HCT116 (cell line): Measurements from ENCODE around the gene METTL2A. TPM values are rescaled to one million over a fixed set of nuclear protein-coding genes. Genes with fewer than 3 reads are reported as not detected.
"Not testable (repeated sequence)": the region's sequence is repeated elsewhere in the genome, so short reads cannot be mapped to it uniquely, and the experiment has no call there.

Source experiments
- ATAC-seq: fragments of 200-7000 bp; cut with Tn5 transposase; 2 replicates; pipeline ENCODE4 v1.9.1; 2020; ENCODE audit warnings: mild to moderate bottlenecking, moderate library complexity
- BruUV-seq: library from RNA; stranded (reverse); fragments of 400-500 nt; replicated peaks from 2 replicates; lab custom pipeline; 2021; lab: Mats Ljungman, UMichigan
- CTCF ChIA-PET: fragments of 300-600 bp; sonication (Branson Sonifier 250); formaldehyde crosslinking; loops from one replicate; lab custom pipeline; 2021; ENCODE audit warnings: antibody characterized with exemption; lab: Charles Lee
- POLR2A ChIA-PET: fragments of 300-600, 350-600 bp; sonication (Branson Sonifier 250); formaldehyde crosslinking; loops from one replicate; lab custom pipeline; 2021; ENCODE audit warnings: antibody characterized with exemption; lab: Charles Lee
- RAD21 ChIA-PET, 2 experiments: fragments of 300-600 bp; sonication (Branson Sonifier 250); formaldehyde crosslinking; loops; one replicate each; lab custom pipeline; 2023; ENCODE audit warnings: low total read pairs in 2 of 2; ENCODE audit not compliant: uncharacterized antibody in 2 of 2, unreplicated experiment in 2 of 2, low non-redundant PET in 1 of 2; lab: Charles Lee
- DNase-seq: peaks from one replicate; pipeline ENCODE4 v3.0.0-alpha.2; 2010; ENCODE audit warnings: low read depth, low spot score
- H2AFZ ChIP-seq: fragments of 200-600 bp; shearing (Covaris generic), sonication (generic); 2 replicates; pipeline ENCODE4 v1.6.1; 2017; ENCODE audit warnings: low read depth, mixed run types, mixed read lengths, antibody characterized with exemption, low read length; ENCODE audit not compliant: poor library complexity, severe bottlenecking
- H3K27ac ChIP-seq: 2 replicates; pipeline ENCODE4 v1.5.1; 2012; ENCODE audit warnings: low read depth, low read length
- H3K27me3 ChIP-seq: fragments of 200-600 bp; sonication (generic); 2 replicates; pipeline ENCODE4 v1.6.1; 2016; ENCODE audit warnings: mixed run types, low read length, mixed read lengths; ENCODE audit not compliant: insufficient read depth
- H3K36me3 ChIP-seq, 2 experiments: fragments of 200-500 bp in 1 of 2; fragments of 200-600 bp in 1 of 2; sonication (Bioruptor generic) in 1 of 2; sonication (generic) in 1 of 2; 2 replicates each; pipeline versions ENCODE4 v1.5.1 to v1.6.1; 2014 to 2016; ENCODE audit warnings: low read length in 2 of 2, inconsistent platforms in 1 of 2, mixed read lengths in 1 of 2, mixed run types in 1 of 2; ENCODE audit not compliant: insufficient read depth in 2 of 2, control insufficient read depth in 1 of 2
- H3K4me1 ChIP-seq, 2 experiments: fragments of 200-600 bp in 1 of 2; sonication (generic) in 1 of 2; 2 replicates each; pipeline versions ENCODE4 v1.5.1 to v1.6.1; 2012 to 2017; ENCODE audit warnings: low read length in 2 of 2, inconsistent platforms in 1 of 2, mild to moderate bottlenecking in 1 of 2, mixed read lengths in 1 of 2, mixed run types in 1 of 2, moderate library complexity in 1 of 2; ENCODE audit not compliant: insufficient read depth in 2 of 2, control insufficient read depth in 1 of 2
- H3K4me2 ChIP-seq: fragments of 200-600 bp; sonication (generic); 2 replicates; pipeline ENCODE4 v1.6.1; 2017; ENCODE audit warnings: mixed run types, low read length, mixed read lengths
- H3K4me3 ChIP-seq, 2 experiments: fragments of 200-600 bp in 1 of 2; sonication (generic) in 1 of 2; replicated peaks in 1 of 2; 2 replicates each; pipeline ENCODE4 v1.5.1; 2011 to 2016; ENCODE audit warnings: low read length in 2 of 2, control low read depth in 1 of 2, low read depth in 1 of 2, mild to moderate bottlenecking in 1 of 2, mixed read lengths in 1 of 2, mixed run types in 1 of 2
- H3K79me2 ChIP-seq: fragments of 200-600 bp; sonication (generic); 2 replicates; pipeline ENCODE4 v1.6.1; 2017; ENCODE audit warnings: mild to moderate bottlenecking, mixed run types, low read length, moderate library complexity, mixed read lengths; ENCODE audit not compliant: insufficient read depth
- H3K9ac ChIP-seq: fragments of 200-600 bp; sonication (generic); 2 replicates; pipeline ENCODE4 v1.6.1; 2016; ENCODE audit warnings: low read length, mixed read lengths
- H3K9me2 ChIP-seq: fragments of 200-600 bp; sonication (generic), shearing (Covaris generic); 2 replicates; pipeline ENCODE4 v1.6.1; 2017; ENCODE audit warnings: mixed run types, mild to moderate bottlenecking, moderate library complexity; ENCODE audit not compliant: insufficient read depth
- H3K9me3 ChIP-seq, 2 experiments: fragments of 200-500 bp in 1 of 2; fragments of 200-600 bp in 1 of 2; sonication (Bioruptor generic) in 1 of 2; sonication (generic) in 1 of 2; 2 replicates each; pipeline ENCODE4 v1.6.1; 2014 to 2017; ENCODE audit warnings: low read length in 2 of 2, mixed read lengths in 2 of 2, inconsistent platforms in 1 of 2, low read depth in 1 of 2, mild to moderate bottlenecking in 1 of 2, mixed run types in 1 of 2, moderate library complexity in 1 of 2; ENCODE audit not compliant: control insufficient read depth in 1 of 2, insufficient read depth in 1 of 2
- H4K20me1 ChIP-seq: fragments of 200-600 bp; sonication (generic), shearing (Covaris generic); 2 replicates; pipeline ENCODE4 v1.6.1; 2017; ENCODE audit warnings: mixed run types, mild to moderate bottlenecking, moderate library complexity; ENCODE audit not compliant: insufficient read depth
- intact Hi-C: fragments of 100-400 bp; cut with micrococcal nuclease; formaldehyde crosslinking; loops from 2 replicates; pipeline ENCODE4 v1.10.0; 2022
- total RNA-seq: library from RNA; stranded (reverse); gene quantifications from one replicate; pipeline ENCODE4 v1.2.1, GENCODE V29; 2021; ENCODE audit not compliant: unreplicated experiment

Gene METTL2A
- total RNA-seq, 1 experiment from 2014 or later, result 50.3 TPM

GRCh38 chr17:62452195-62452594 lies 28.5 kb downstream of the METTL2A start:
- H2AFZ ChIP-seq, H3K9ac ChIP-seq, intact Hi-C loops, H3K79me2 ChIP-seq, H3K27me3 ChIP-seq, H3K4me1 ChIP-seq, H3K4me3 ChIP-seq, RAD21 ChIA-PET, H3K9me3 ChIP-seq, H4K20me1 ChIP-seq, H3K27ac ChIP-seq, CTCF ChIA-PET, POLR2A ChIA-PET, BruUV-seq, ATAC-seq, DNase-seq, H3K9me2 ChIP-seq, H3K4me2 ChIP-seq: not testable (repeated sequence)
- H3K36me3 ChIP-seq, result peaks cover 13 to 15% of the 10 kb centered on the region in 2 experiments; a peak in 3 of 4 replicates

- RAD21 ChIA-PET, result not testable (repeated sequence)
These were observed 29.3 kb downstream of the METTL2A start for GRCh38 chr17:62453041-62453440.

GRCh38 chr17:62453656-62454055 lies 30.0 kb downstream of the METTL2A start:
- DNase-seq, H4K20me1 ChIP-seq, POLR2A ChIA-PET, BruUV-seq, H3K36me3 ChIP-seq, H3K27ac ChIP-seq, H2AFZ ChIP-seq, H3K9me3 ChIP-seq, H3K9ac ChIP-seq, RAD21 ChIA-PET, intact Hi-C loops, ATAC-seq, H3K4me2 ChIP-seq, H3K4me1 ChIP-seq, H3K27me3 ChIP-seq, H3K79me2 ChIP-seq, H3K4me3 ChIP-seq, CTCF ChIA-PET, H3K9me2 ChIP-seq: not testable (repeated sequence)

More at GRCh38 chr17:62453041-62453440, 29.3 kb downstream of the METTL2A start:
- H2AFZ ChIP-seq, DNase-seq, ATAC-seq, H4K20me1 ChIP-seq, H3K36me3 ChIP-seq, intact Hi-C loops, H3K4me1 ChIP-seq, H3K9me2 ChIP-seq, H3K27me3 ChIP-seq, H3K4me3 ChIP-seq, H3K9me3 ChIP-seq, H3K9ac ChIP-seq, POLR2A ChIA-PET, H3K27ac ChIP-seq, H3K79me2 ChIP-seq, BruUV-seq, CTCF ChIA-PET, H3K4me2 ChIP-seq: not testable (repeated sequence)

GRCh38 chr17:62454111-62454510 lies 30.4 kb downstream of the METTL2A start:
- H3K9me2 ChIP-seq, H3K27ac ChIP-seq, H3K9me3 ChIP-seq, BruUV-seq, H2AFZ ChIP-seq, H3K79me2 ChIP-seq, H4K20me1 ChIP-seq, POLR2A ChIA-PET, H3K9ac ChIP-seq, H3K36me3 ChIP-seq, CTCF ChIA-PET, H3K4me3 ChIP-seq, RAD21 ChIA-PET, H3K4me1 ChIP-seq, DNase-seq, H3K27me3 ChIP-seq, H3K4me2 ChIP-seq, intact Hi-C loops, ATAC-seq: not testable (repeated sequence)
